Right lobe of liver (tissue), 6 donors: ENCODE results near the gene C2orf49. TPM values are rescaled to one million over a fixed set of nuclear protein-coding genes. Genes with fewer than 3 reads are reported as not detected.

Source experiments
- ATAC-seq, 4 donors: fragments of 200-7000 bp; cut with Tn5 transposase; one replicate each; pipeline ENCODE4 v1.9.1; 2020; ENCODE audit warnings: mild to moderate bottlenecking in 4 of 4, moderate library complexity in 4 of 4
- DNase-seq, 3 donors: peaks; one replicate each; pipeline ENCODE4 v3.0.0-alpha.2; 2020
- H3K27ac ChIP-seq, 3 donors: fragments of 200-600 bp; one replicate each; pipeline ENCODE4 v1.8.0; 2022
- H3K27me3 ChIP-seq, 2 donors: fragments of 200-600 bp; one replicate each; pipeline ENCODE4 v1.8.0; 2022
- H3K36me3 ChIP-seq, 4 donors: fragments of 200-600 bp; sonication (generic) in 1 of 4; one replicate each; pipeline versions ENCODE4 v1.5.1 to v1.8.0; 2017 to 2022; ENCODE audit warnings: control low read depth in 1 of 4
- H3K4me1 ChIP-seq, 4 donors: fragments of 200-600 bp; sonication (generic) in 1 of 4; one replicate each; pipeline versions ENCODE4 v1.5.1 to v1.8.0; 2017 to 2022; ENCODE audit warnings: control low read depth in 1 of 4
- H3K4me3 ChIP-seq, 3 donors: fragments of 200-600 bp; one replicate each; pipeline ENCODE4 v1.8.0; 2022
- H3K9me3 ChIP-seq, 4 donors: fragments of 200-600 bp; sonication (generic) in 1 of 4; one replicate each; pipeline versions ENCODE4 v1.5.1 to v1.8.0; 2017 to 2022; ENCODE audit warnings: control low read depth in 1 of 4
- CTCF ChIP-seq, 4 donors: fragments of 200-600 bp in 3 of 4; fragments of 450-650 bp in 1 of 4; IDR thresholded peaks; one replicate each; pipeline versions ENCODE4 v1.5.1 to v1.8.0; 2016 to 2022; ENCODE audit warnings: antibody characterized with exemption in 4 of 4, mild to moderate bottlenecking in 2 of 4
- POLR2A ChIP-seq: fragments of 450-650 bp; IDR thresholded peaks from one replicate; pipeline ENCODE4 v1.6.1; 2017; ENCODE audit warnings: antibody characterized with exemption, mild to moderate bottlenecking
- WGBS: methylation state at CpG from one replicate; pipeline ENCODE4 v1.1.6; 2018; ENCODE audit warnings: low coverage, low lambda C conversion rate; ENCODE audit not compliant: insufficient coverage; ENCODE audit errors: missing lambda C conversion rate; 5-methylcytosine and 5-hydroxymethylcytosine counted together
- intact Hi-C, 2 donors: fragments of 100-400 bp; cut with DNase I; formaldehyde crosslinking; loops; one replicate each; pipeline versions ENCODE4 v1.11.2 to v1.14.1; 2022
- total RNA-seq, 6 experiments: library from RNA; depleted of rRNA in 2 of 6; stranded (reverse); fragments of >200 nt in 2 of 6; fragmentation: NEBNext Ultra II Directional in 3 of 6; extraction: Animal tissue kit (Norgen Biotek cat#: 25700) in 3 of 6; gene quantifications; one replicate each; pipeline versions ENCODE4 v1.1.0 to v1.2.4, GENCODE V29; 2016 to 2023
- donor health status: DM: no; HTN: yes; CAD: no.
- donor health status: DM: no; HTN: no; CAD: no.
- donor health status: DM: no; HTN: no; CAD: no.
- donor health status: DM: no; HTN: yes; CAD: no.
- donor health status: DM: no; HTN: yes; CAD: no.

Gene C2orf49
- total RNA-seq, 6 experiments from 2014 or later = 3.9 to 7.4 (median 6.4) TPM

GRCh38 chr2:105371810-105372209, 34.5 kb downstream of the C2orf49 start:
- H3K27me3 ChIP-seq = no peaks in the 10 kb centered on the region
- H3K27ac ChIP-seq = no peak overlapping the region
- 78% methylated on average over 3 of the region's 4 CpGs for WGBS
- no peak for DNase-seq
- TF ChIP-seq CTCF (IDR thresholded peaks at IDR 0.05) (no peak), POLR2A (no peak)
- no peaks in the 10 kb centered on the region for H3K9me3 ChIP-seq
- H3K4me3 ChIP-seq = no peak overlapping the region
- peaks cover 0 to 3% (median 0%) of the 10 kb centered on the region in 4 donors for H3K36me3 ChIP-seq
- intact Hi-C loops = loop anchor here in 1 of 2 donors (5.0 kb wide), 1 partner anchor 150 kb away; no protein-coding TSS in a partner anchor
- peaks cover 0 to 6% (median 0%) of the 10 kb centered on the region in 4 donors for H3K4me1 ChIP-seq
- no peak for ATAC-seq

GRCh38 chr2:105373344-105373781, 36.0 kb downstream of the C2orf49 start:
- no peaks in the 10 kb centered on the region for H3K9me3 ChIP-seq
- no peak for TF ChIP-seq CTCF (IDR thresholded peaks at IDR 0.05)
- no peak for TF ChIP-seq POLR2A
- H3K36me3 ChIP-seq = peaks cover 0 to 3% (median 0%) of the 10 kb centered on the region in 4 donors
- no peak overlapping the region for H3K27ac ChIP-seq
- DNase-seq (no peak), ATAC-seq (peak in 2 of 4 donors; percentile 19 to 25)
- no peaks in the 10 kb centered on the region for H3K27me3 ChIP-seq
- 23% methylated on average over 8 of the region's 9 CpGs for WGBS
- no peak overlapping the region for H3K4me3 ChIP-seq
- intact Hi-C loops = loop anchor here in 1 of 2 donors (5.0 kb wide), 1 partner anchor 149 kb away; no protein-coding TSS in a partner anchor
- peaks cover 0 to 6% (median 0%) of the 10 kb centered on the region in 4 donors for H3K4me1 ChIP-seq

- peaks cover 0 to 3% (median 0%) of the 10 kb centered on the region in 4 donors for H3K36me3 ChIP-seq
- peaks cover 0 to 6% (median 0%) of the 10 kb centered on the region in 4 donors for H3K4me1 ChIP-seq
- H3K4me3 ChIP-seq = no peak overlapping the region
- ATAC-seq (no peak), DNase-seq (no peak)
- TF ChIP-seq CTCF (IDR thresholded peaks at IDR 0.05) (no peak), POLR2A (no peak)
- H3K9me3 ChIP-seq = no peaks in the 10 kb centered on the region
- no peaks in the 10 kb centered on the region for H3K27me3 ChIP-seq
- 77% methylated on average over 9 of the region's 9 CpGs for WGBS
- H3K27ac ChIP-seq = peak overlapping the region in 1 of 3 donors; percentile 51
- intact Hi-C loops = loop anchor here in 1 of 2 donors (5.0 kb wide), 1 partner anchor 148 kb away; no protein-coding TSS in a partner anchor
These were observed 36.6 kb downstream of the C2orf49 start for GRCh38 chr2:105373895-105374401.

- peak in 3 of 4 donors; percentile 16 to 42 (median 31) for ATAC-seq
- no peak for DNase-seq
- H3K9me3 ChIP-seq = no peaks in the 10 kb centered on the region
- no peak for TF ChIP-seq CTCF (IDR thresholded peaks at IDR 0.05)
- no peak for TF ChIP-seq POLR2A
- 64% methylated on average over 14 of the region's 15 CpGs for WGBS
- H3K4me1 ChIP-seq = peaks cover 0 to 6% (median 0%) of the 10 kb centered on the region in 4 donors
- intact Hi-C loops = no loop called here
- H3K27ac ChIP-seq = peak overlapping the region in 1 of 3 donors; percentile 51
- no peak overlapping the region for H3K4me3 ChIP-seq
- H3K36me3 ChIP-seq = peaks cover 0 to 3% (median 0%) of the 10 kb centered on the region in 4 donors
- H3K27me3 ChIP-seq = no peaks in the 10 kb centered on the region
These were observed 37.7 kb downstream of the C2orf49 start for GRCh38 chr2:105375001-105375561.
